Liver (tissue), 9 donors: ENCODE measurements around the gene MAP2K4. TPM values are rescaled to one million over a fixed set of nuclear protein-coding genes. Genes with fewer than 3 reads are reported as not detected.

Source experiments
- DNase-seq: peaks from one replicate; pipeline ENCODE4 v3.0.0-alpha.2; 2017; ENCODE audit warnings: low spot score
- H3K27ac ChIP-seq, 2 donors: one replicate each; pipeline ENCODE4 v1.7.0; 2013; ENCODE audit warnings: inconsistent platforms in 2 of 2, low read length in 2 of 2, control low read depth in 1 of 2, low read depth in 1 of 2, mild to moderate bottlenecking in 1 of 2
- H3K27me3 ChIP-seq, 4 donors: one replicate each; pipeline versions ENCODE4 v1.6.1 to v1.7.0; 2013; ENCODE audit warnings: low read length in 3 of 4, inconsistent platforms in 1 of 4, mild to moderate bottlenecking in 1 of 4, moderate library complexity in 1 of 4; ENCODE audit not compliant: control insufficient read depth in 4 of 4, insufficient read depth in 4 of 4
- H3K36me3 ChIP-seq, 4 donors: one replicate each; pipeline versions ENCODE4 v1.6.1 to v1.7.0; 2013; ENCODE audit warnings: low read length in 3 of 4, mild to moderate bottlenecking in 3 of 4, low read depth in 1 of 4, moderate library complexity in 1 of 4; ENCODE audit not compliant: control insufficient read depth in 4 of 4, insufficient read depth in 3 of 4
- H3K4me1 ChIP-seq, 4 donors: one replicate each; pipeline versions ENCODE4 v1.6.1 to v1.7.0; 2013; ENCODE audit warnings: low read length in 3 of 4, mild to moderate bottlenecking in 3 of 4, moderate library complexity in 1 of 4; ENCODE audit not compliant: control insufficient read depth in 4 of 4, insufficient read depth in 4 of 4
- H3K4me3 ChIP-seq, 3 donors: one replicate each; pipeline versions ENCODE4 v1.6.1 to v1.7.0; 2013; ENCODE audit warnings: low read length in 3 of 3, control low read depth in 1 of 3, low read depth in 1 of 3, mild to moderate bottlenecking in 1 of 3
- H3K9ac ChIP-seq, 2 donors: one replicate each; pipeline ENCODE4 v1.7.0; 2013; ENCODE audit warnings: low read length in 2 of 2, mild to moderate bottlenecking in 2 of 2, moderate library complexity in 2 of 2, control low read depth in 1 of 2, low read depth in 1 of 2
- H3K9me3 ChIP-seq, 4 donors: one replicate each; pipeline versions ENCODE4 v1.6.1 to v1.7.0; 2013; ENCODE audit warnings: low read length in 3 of 4; ENCODE audit not compliant: control insufficient read depth in 4 of 4
- ATF3 ChIP-seq: IDR thresholded peaks from 2 replicates; pipeline ENCODE4 v1.6.1; 2016; ENCODE audit warnings: antibody characterized with exemption
- CTCF ChIP-seq: fragments of 150-350 bp; IDR thresholded peaks from 2 replicates; pipeline ENCODE4 v1.5.1; 2017; ENCODE audit warnings: improper control_type of control experiment, low read depth, low read length; ENCODE audit not compliant: missing input control
- EGR1 ChIP-seq, 2 donors: IDR thresholded peaks; 2 replicates each; pipeline ENCODE4 v1.6.1; 2016 to 2018; ENCODE audit warnings: antibody characterized with exemption in 2 of 2, low read depth in 2 of 2
- FOXA1 ChIP-seq: IDR thresholded peaks from 2 replicates; pipeline ENCODE4 v1.6.1; 2016; ENCODE audit warnings: antibody characterized with exemption
- FOXA2 ChIP-seq: IDR thresholded peaks from 2 replicates; pipeline ENCODE4 v1.6.1; 2016; ENCODE audit warnings: antibody characterized with exemption
- GABPA ChIP-seq, 2 donors: IDR thresholded peaks in 1 of 2; conservative IDR thresholded peaks in 1 of 2; 2 replicates each; pipeline ENCODE4 v1.6.1; 2016; ENCODE audit warnings: antibody characterized with exemption in 2 of 2, mild to moderate bottlenecking in 1 of 2, moderate library complexity in 1 of 2
- HNF4A ChIP-seq, 2 donors: conservative IDR thresholded peaks; 2 replicates each; pipeline ENCODE4 v1.6.1; 2016; ENCODE audit warnings: antibody characterized with exemption in 2 of 2, mild to moderate bottlenecking in 2 of 2
- HNF4G ChIP-seq: IDR thresholded peaks from 2 replicates; pipeline ENCODE4 v1.6.1; 2016; ENCODE audit warnings: antibody characterized with exemption
- JUND ChIP-seq, 2 donors: IDR thresholded peaks; 2 replicates each; pipeline ENCODE4 v1.6.1; 2016; ENCODE audit warnings: antibody characterized with exemption in 2 of 2
- MAX ChIP-seq: IDR thresholded peaks from 2 replicates; pipeline ENCODE4 v1.6.1; 2016; ENCODE audit warnings: antibody characterized with exemption
- NR2F2 ChIP-seq: IDR thresholded peaks from 2 replicates; pipeline ENCODE4 v1.6.1; 2016; ENCODE audit warnings: antibody characterized with exemption
- RAD21 ChIP-seq, 2 donors: IDR thresholded peaks; 2 replicates each; pipeline ENCODE4 v1.6.1; 2016; ENCODE audit warnings: antibody characterized with exemption in 2 of 2, mild to moderate bottlenecking in 2 of 2
- REST ChIP-seq: IDR thresholded peaks from 2 replicates; pipeline ENCODE4 v1.6.1; 2016; ENCODE audit warnings: antibody characterized with exemption, mild to moderate bottlenecking
- RXRA ChIP-seq, 2 donors: IDR thresholded peaks; 2 replicates each; pipeline ENCODE4 v1.6.1; 2017 to 2018; ENCODE audit warnings: antibody characterized with exemption in 2 of 2, mild to moderate bottlenecking in 1 of 2
- SP1 ChIP-seq: IDR thresholded peaks from 2 replicates; pipeline ENCODE4 v1.6.1; 2018; ENCODE audit warnings: antibody characterized with exemption, mild to moderate bottlenecking
- YY1 ChIP-seq: IDR thresholded peaks from 2 replicates; pipeline ENCODE4 v1.6.1; 2016; ENCODE audit warnings: antibody characterized with exemption, mild to moderate bottlenecking
- WGBS: extraction: QIAGEN DNeasy Blood & Tissue Kit; methylation state at CpG from one replicate; pipeline ENCODE4 v1.1.7; 2013; 5-methylcytosine and 5-hydroxymethylcytosine counted together
- polyA plus RNA-seq, 2 donors: library from polyadenylated mRNA; stranded (reverse) in 1 of 2; unstranded in 1 of 2; fragments of 200-250 nt in 1 of 2; fragments of >200 nt in 1 of 2; fragmentation: Nextera tagmentation in 1 of 2; extraction: Ambion mirVana in 1 of 2; gene quantifications; one replicate each; pipeline versions ENCODE4 v1.2.1 to v1.2.3, GENCODE V29; 2013 to 2015
- total RNA-seq, 2 donors: library from RNA; depleted of rRNA; stranded (reverse); fragments of >200 nt; gene quantifications; one replicate each; pipeline ENCODE4 v1.2.3, GENCODE V29; 2014
- donor health status: healthy.
- donor health status: healthy.
- donor health status: healthy.
- donor health status: healthy.
- donor health status: healthy.

MAP2K4 gene
- total and polyA plus RNA-seq, 4 donors, result 9.2 to 23.8 (median 14.7) TPM

- no peaks in the 10 kb centered on the region for H3K27me3 ChIP-seq
- no peak overlapping the region for H3K27ac ChIP-seq
- no peak overlapping the region for H3K9ac ChIP-seq
- H3K36me3 ChIP-seq, result peaks cover 0 to 25% (median 16%) of the 10 kb centered on the region in 4 donors
- no peak for DNase-seq
- WGBS, result 96% methylated on average over 2 of the region's 2 CpGs
- H3K4me1 ChIP-seq, result no peaks in the 10 kb centered on the region
- H3K9me3 ChIP-seq, result no peaks in the 10 kb centered on the region
- no peak overlapping the region for H3K4me3 ChIP-seq
- no peak for TF ChIP-seq FOXA2
- no peak for TF ChIP-seq ATF3
- TF ChIP-seq JUND (IDR thresholded peaks at IDR 0.05), result no peak
- no peak for TF ChIP-seq YY1
- no peak for TF ChIP-seq RAD21 (IDR thresholded peaks at IDR 0.05)
- TF ChIP-seq HNF4A (conservative IDR thresholded peaks at IDR 0.05), result no peak
- no peak for TF ChIP-seq EGR1 (IDR thresholded peaks at IDR 0.05; ENCODE audit: low read depth in 2 of 2)
- TF ChIP-seq FOXA1, result no peak
- no peak for TF ChIP-seq NR2F2
- no peak for TF ChIP-seq CTCF
- no peak for TF ChIP-seq GABPA (IDR thresholded peaks at IDR 0.05 in 1 of 2, conservative IDR thresholded peaks at IDR 0.05 in 1 of 2)
Measured at GRCh38 chr17:12110906-12111305, 90.2 kb downstream of the MAP2K4 start.

- WGBS, result 89% methylated on average over 2 of the region's 2 CpGs
- TF ChIP-seq NR2F2, result no peak
- no peak for TF ChIP-seq GABPA (IDR thresholded peaks at IDR 0.05 in 1 of 2, conservative IDR thresholded peaks at IDR 0.05 in 1 of 2)
- TF ChIP-seq REST, result no peak
- TF ChIP-seq RAD21 (IDR thresholded peaks at IDR 0.05), result no peak
- no peak for TF ChIP-seq FOXA1
- TF ChIP-seq RXRA (IDR thresholded peaks at IDR 0.05), result no peak
- TF ChIP-seq YY1, result no peak
- TF ChIP-seq FOXA2, result no peak
- no peak for TF ChIP-seq CTCF
- no peak for TF ChIP-seq ATF3
- no peak for TF ChIP-seq EGR1 (IDR thresholded peaks at IDR 0.05; ENCODE audit: low read depth in 2 of 2)
- TF ChIP-seq HNF4A (conservative IDR thresholded peaks at IDR 0.05), result no peak
- TF ChIP-seq MAX, result no peak
- no peak for TF ChIP-seq HNF4G
- no peak for TF ChIP-seq SP1
- Histone ChIP-seq H3K27ac (no peak overlapping the region), H3K4me3 (no peak overlapping the region), H3K27me3 (no peaks in the 10 kb centered on the region), H3K9ac (no peak overlapping the region), H3K4me1 (no peaks in the 10 kb centered on the region), H3K9me3 (no peaks in the 10 kb centered on the region), H3K36me3 (peaks cover 0 to 36% (median 21%) of the 10 kb centered on the region in 4 donors)
- no peak for DNase-seq
Measured at GRCh38 chr17:12113156-12113555, 92.5 kb downstream of the MAP2K4 start.
